Hematopoietic multipotent progenitor cell treated with erythropoietin and hydrocortisone succinate and interleukin-3 and kit ligand, for 8 days (in vitro differentiated cells): ENCODE measurements around the gene AP1AR.
"Not testable (repeated sequence)": the region's sequence is repeated elsewhere in the genome, so short reads cannot be mapped to it uniquely, and the experiment has no call there.

Experiments used
- DNase-seq: peaks from one replicate; pipeline ENCODE4 v3.0.0-alpha.2; 2015

Gene AP1AR

DNA sequence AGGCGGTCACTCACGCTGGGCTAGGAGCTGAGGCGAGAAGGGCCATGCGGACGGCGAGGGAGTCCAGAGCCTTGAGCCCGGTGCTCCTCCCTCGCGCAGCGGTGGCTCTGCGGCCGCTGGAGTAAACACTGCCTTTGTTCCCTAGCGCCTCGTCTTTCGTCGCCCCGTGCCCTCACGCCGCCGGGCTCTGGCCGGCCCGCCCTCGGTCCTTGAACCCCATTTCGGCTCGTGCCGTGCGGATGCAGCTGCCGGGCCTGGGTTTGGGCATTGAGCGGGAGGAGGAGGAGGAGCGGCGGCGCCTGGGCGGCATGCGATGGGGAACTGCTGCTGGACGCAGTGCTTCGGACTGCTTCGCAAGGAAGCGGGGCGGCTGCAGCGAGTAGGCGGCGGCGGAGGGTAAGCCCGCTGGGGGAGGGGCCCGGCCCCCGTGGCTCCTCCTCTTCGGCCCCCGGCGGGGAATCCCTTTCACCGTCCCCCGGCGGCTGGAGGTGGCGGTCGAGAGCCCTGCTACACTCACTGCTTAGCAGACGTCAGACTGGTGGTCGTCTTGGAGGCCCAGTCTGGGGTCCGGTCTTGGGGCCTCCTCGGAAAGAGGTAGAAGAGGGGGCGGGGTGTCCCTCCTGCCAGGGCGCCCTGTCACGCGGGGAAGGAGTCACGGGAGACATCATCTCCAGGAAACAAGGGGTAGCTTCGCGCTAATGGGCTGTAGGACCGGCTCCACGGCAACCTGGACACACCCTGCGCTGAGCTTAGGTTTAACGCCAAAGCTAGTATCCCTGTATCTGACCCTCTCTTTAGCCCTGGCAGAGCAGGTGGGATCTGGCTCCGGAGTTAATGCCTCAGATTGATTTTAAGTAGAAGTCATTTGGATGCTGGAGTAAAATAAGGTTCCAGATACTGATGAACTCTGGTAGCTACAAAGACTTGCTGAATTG, at the start of gene AP1AR:
AP1AR (plus strand) TSS at position 9 of the 935 bp plus-strand sequence; CDS start at position 314, 305 bp downstream.
- peak; percentile 76 for DNase-seq

DNA sequence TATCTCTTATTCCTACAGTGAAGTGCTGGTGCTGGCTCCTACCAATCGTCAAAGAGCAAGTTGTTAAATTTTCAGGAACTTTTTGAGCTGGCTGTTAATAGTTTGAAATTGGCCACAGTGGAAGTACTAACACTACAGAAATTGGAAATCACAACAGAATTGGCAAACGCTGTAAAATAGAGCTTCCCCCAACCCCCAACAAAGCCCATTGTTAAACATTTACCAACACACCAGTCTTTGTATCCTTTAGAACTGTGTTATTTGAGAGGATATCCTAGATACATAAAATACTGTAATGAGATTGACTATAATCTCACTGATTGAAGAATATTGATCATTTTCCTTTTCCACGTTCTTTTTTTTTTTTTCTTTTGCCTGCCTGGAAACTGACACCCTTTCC, 49.0 kb upstream of the AP1AR start:
- no peak for DNase-seq

DNA sequence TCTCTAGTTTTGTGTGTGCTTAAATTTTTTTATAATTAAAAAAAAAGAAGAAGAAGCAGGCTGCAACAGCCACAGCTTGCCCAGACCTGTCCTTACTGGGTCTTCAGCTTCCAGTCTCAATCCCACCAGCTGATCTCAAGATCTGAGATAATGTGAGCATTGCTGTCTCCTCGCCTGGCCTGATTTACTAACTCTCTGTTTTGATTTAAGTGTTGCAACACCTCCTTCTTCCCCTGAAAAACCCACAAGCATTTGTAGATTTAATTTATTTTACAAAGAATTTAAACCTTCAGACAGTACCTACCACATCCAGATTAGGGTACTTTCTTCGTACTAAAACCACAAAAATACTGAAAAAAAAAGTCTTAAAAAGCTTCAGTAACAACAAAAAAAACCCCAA, 48.3 kb upstream of the AP1AR start:
- DNase-seq = no peak

DNA sequence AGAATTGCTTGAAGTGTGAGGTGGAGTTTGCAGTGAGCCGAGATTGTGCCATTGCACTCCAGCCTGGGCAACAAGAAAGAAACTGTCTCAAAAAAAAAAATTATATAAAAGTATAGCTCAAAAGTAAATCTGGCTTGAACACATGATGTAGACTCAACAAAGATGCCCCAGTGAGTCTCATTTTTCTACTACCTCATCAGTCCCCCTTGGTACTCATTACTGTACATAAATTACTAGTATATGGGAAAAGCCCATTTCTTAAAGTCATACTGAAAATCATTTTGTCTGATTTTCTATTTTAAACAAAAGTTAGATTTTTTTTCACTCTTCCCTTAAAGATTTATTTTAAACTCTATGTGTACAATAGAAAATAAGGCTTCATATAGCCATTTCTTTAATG, 47.1 kb upstream of the AP1AR start:
- DNase-seq = no peak

GRCh38 chr4:112185334-112185733, 46.3 kb upstream of the AP1AR start:
- DNase-seq = no peak

GRCh38 chr4:112185740-112186670, 45.6 kb upstream of the AP1AR start:
- no peak for DNase-seq

DNA sequence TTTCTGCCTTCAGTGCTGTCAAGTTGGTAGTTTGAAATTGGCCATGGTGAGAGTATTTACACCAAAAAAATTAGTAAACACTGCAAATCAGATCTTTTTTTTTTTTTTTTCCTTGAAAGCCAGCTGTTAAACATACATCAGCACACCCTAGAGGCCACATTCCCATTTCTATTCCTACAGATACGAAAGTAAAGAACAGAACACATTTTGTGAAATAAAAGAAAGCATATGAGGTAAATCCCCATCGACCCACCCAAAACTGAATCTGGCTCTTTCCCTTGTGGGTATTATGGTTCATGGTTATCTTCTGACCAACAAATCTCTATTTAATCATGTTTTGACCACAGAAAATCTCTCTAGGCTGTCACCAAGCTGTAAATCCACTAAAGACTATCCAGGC, 41.8 kb upstream of the AP1AR start:
- DNase-seq = no peak

GRCh38 chr4:112190684-112191083, 40.9 kb upstream of the AP1AR start:
- DNase-seq = no peak

- no peak for DNase-seq
Observed at GRCh38 chr4:112196461-112196860, 35.1 kb upstream of the AP1AR start.

GRCh38 chr4:112199041-112199440, 32.5 kb upstream of the AP1AR start:
- DNase-seq = no peak

DNA sequence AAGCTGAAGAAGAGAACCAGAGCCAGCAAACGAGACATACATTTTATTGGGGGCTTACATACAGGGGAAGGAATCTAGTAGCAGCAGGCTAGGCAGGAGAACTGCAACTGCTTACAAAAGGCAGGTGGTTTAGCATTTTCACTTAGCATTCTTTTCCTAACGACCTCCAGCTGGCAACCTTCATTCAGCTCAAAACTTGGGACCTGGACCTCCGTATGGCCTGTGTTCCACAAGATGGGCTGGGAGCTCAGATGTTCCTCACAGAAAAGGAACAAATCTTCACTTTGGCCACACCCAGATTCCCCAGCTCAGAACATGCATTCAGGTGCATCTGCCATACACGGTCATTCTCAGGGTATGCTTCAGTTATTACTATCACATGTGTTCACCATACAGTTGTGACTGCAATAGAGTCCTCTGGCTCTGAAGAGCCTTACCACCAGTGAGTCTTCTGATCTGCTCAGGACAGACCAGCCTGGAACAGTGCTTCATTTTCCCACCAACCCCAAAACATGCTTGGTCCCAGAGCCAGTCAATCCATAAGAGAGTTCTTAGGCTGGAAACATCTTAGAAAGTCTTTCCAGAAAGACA, 29.6 kb upstream of the AP1AR start:
- DNase-seq = no peak

- no peak for DNase-seq
Observed at GRCh38 chr4:112203593-112203992, 28.0 kb upstream of the AP1AR start.

DNA sequence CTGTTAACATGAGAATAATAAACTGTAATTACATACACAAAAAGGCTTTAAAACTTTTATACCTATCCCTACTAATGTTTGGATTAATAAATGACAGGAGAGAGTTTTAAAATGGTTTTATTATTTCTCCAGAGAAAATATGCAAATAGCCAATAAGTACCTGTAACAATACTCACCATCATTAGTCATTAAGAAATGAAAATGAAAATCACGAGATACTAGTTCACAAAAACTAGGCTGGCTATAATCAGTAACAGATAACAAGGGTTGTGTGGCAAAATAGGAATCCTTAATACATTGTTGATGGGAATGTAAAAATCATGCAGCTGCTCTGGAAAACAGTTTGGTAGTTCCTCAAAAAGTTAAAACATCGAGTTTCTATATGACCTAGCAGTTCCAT, 25.2 kb upstream of the AP1AR start:
- no peak for DNase-seq

DNA sequence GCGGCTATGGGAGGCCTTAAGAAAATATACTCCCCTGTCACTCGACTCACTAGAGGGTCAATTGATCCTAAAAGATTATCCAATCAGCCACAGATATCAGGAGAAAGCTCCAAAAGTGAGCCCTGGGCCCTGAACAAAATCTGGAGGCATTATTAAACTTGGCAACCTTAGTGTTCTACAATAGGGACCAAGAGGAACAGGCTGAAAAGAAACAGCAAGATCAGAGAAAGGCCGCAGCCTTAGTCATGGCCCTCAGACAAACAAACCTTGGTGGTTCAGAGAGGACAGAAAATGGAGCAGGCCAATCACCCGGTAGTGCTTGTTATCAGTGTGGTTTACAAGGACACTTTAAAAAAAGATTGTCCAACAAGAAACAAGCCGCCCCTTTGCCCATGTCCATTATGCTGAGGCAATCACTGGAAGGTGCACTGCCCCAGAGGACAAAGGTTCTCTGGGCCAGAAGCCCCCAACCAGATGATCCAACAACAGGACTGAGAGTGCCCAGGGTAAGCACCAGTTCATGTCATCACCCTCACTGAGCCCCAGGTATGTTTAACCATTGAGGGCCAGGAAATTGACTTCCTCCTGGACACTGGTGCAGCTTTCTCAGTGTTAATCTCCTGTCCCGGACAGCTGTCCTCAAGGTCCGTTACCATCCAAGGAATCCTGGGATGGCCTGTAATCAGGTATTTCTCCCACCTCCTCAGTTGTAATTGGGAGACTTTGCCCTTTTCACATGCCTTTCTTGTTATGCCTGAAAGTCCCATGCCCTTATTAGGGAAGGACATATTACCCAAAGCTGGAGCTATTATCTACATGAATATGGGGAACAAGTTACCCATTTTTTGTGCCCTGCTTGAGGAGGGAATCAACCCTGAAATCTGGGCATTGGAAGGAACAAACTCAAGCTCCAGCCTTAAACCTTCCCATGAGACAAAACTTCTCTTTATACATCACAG, 23.2 kb upstream of the AP1AR start:
- not testable (repeated sequence) for DNase-seq

GRCh38 chr4:112210777-112211176, 20.8 kb upstream of the AP1AR start:
- no peak for DNase-seq

GRCh38 chr4:112213091-112213490, 18.5 kb upstream of the AP1AR start:
- DNase-seq = no peak

DNA sequence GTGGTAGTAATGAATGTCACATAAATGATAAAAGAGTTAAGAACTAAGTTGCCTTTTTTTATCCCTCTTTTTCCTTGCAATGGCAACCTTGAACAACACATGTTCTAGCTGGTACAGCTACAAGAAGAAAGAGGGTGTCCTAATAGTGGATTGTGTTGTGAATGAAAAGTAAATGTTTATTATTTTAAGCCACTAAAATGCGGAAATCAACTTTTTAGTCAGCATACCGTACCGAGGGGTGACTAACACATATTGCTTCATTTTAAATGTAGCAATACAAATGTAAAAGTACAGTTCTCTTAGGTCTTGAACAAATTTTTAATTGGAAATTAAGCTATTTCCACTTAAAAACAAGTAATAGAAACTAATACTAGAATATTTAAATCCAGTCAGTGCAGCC, 17.7 kb upstream of the AP1AR start:
- DNase-seq = no peak

DNA sequence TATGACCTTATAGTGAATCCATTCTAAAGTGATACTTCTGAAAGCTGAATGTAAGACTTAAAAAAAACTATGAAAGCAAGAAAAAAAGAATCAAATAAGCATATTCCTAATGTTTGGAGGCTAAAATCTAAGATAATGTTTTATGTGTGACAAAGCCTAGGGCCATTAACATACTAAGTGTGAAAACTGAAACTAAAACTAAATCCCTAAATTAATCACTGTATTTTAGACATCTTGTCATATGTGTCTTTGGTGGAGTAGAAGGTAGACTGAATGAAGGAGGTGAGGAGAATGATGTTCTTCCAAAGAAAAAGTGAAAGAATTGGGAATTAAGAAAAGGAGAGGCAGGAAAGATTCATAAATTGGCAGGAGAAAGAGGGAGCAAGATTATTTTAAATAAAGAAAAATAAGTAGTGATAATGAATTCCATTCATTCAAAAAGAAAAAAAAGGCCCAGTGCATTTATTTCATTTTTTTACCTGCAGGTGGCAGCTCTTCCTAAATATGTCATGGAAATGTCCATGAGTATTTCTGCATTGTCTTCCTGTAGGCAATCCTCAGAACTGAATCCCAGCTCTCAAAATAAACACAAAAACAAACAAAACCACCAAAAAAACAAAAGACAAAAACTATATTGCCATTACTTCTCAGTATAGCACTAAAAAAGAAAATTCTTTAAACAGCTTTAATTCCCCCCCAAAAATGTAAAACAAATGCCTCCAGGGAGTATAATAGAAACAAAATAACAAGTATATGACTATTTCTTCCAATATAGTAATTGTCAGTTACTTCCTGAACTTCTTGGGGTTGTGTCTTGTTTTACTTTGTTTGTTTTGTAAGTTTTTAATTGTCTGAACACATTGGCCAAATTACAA, 17.0 kb upstream of the AP1AR start:
- peak; percentile 62 for DNase-seq

GRCh38 chr4:112219826-112220366, 11.7 kb upstream of the AP1AR start:
- DNase-seq = no peak

DNA sequence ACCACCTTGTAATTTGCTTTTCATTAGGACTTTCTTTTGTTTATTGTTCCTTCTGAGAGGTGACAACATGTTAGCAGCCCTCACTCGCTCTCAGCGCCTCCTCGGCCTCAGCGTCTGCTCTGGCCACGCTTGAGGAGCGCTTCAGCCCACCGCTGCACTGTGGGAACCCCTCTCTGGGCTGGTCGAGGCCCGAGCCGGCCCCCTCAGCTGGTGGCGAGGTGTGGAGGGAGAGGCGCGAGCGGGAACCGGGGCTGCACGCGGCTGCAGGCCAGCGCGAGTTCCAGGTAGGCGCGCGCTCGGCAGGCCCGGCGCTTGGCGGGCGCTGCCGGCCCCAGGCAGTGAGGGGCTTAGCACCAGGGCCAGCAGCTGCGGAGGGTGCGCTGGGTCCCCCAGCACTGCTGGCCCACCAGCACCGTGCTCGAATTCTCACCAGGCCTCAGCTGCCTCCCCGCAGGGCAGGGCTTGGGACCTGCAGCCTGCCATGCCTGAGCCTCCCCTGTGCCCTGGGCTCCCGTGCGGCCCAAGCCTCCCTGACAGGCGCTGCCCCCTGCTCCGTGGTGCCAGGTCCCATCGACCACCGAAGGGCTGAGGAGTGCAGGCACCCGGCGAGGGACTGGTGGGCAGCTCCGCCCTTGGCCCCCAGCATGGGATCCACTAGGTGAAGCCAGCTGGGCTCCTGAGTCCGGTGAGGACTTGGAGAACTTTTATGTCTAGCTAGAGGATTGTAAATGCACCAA, 9.2 kb upstream of the AP1AR start:
- DNase-seq = no peak
